IPS-18a (cell line): Measurements from ENCODE around the gene NHS.
"Not testable (repeated sequence)": the region's sequence is repeated elsewhere in the genome, so short reads cannot be mapped to it uniquely, and the experiment has no call there.

Experiments
- H3K27ac ChIP-seq: one replicate; pipeline ENCODE4 v1.5.1; 2013; ENCODE audit warnings: low read length
- H3K27me3 ChIP-seq: one replicate; pipeline ENCODE4 v1.6.1; 2013; ENCODE audit warnings: mild to moderate bottlenecking, low read length; ENCODE audit not compliant: control insufficient read depth, insufficient read depth
- H3K36me3 ChIP-seq: one replicate; pipeline ENCODE4 v1.6.1; 2013; ENCODE audit warnings: low read depth, low read length; ENCODE audit not compliant: control insufficient read depth
- H3K4me1 ChIP-seq: one replicate; pipeline ENCODE4 v1.6.1; 2013; ENCODE audit warnings: low read depth, low read length; ENCODE audit not compliant: control insufficient read depth
- H3K4me3 ChIP-seq: one replicate; pipeline ENCODE4 v1.5.1; 2013; ENCODE audit warnings: low read length
- H3K9ac ChIP-seq: one replicate; pipeline ENCODE4 v1.6.1; 2013; ENCODE audit warnings: mild to moderate bottlenecking, low read length, moderate library complexity
- H3K9me3 ChIP-seq: one replicate; pipeline ENCODE4 v1.6.1; 2013; ENCODE audit warnings: low read depth, low read length; ENCODE audit not compliant: control insufficient read depth

Gene NHS

GRCh38 chrX:17432158-17432557, 57.2 kb downstream of the NHS start:
- H3K9me3 ChIP-seq, result no peaks in the 10 kb centered on the region
- no peak overlapping the region for H3K4me3 ChIP-seq
- H3K27ac ChIP-seq, result no peak overlapping the region
- H3K36me3 ChIP-seq, result no peaks in the 10 kb centered on the region
- H3K4me1 ChIP-seq, result peaks cover 14% of the 10 kb centered on the region
- H3K27me3 ChIP-seq, result no peaks in the 10 kb centered on the region
- no peak overlapping the region for H3K9ac ChIP-seq

DNA sequence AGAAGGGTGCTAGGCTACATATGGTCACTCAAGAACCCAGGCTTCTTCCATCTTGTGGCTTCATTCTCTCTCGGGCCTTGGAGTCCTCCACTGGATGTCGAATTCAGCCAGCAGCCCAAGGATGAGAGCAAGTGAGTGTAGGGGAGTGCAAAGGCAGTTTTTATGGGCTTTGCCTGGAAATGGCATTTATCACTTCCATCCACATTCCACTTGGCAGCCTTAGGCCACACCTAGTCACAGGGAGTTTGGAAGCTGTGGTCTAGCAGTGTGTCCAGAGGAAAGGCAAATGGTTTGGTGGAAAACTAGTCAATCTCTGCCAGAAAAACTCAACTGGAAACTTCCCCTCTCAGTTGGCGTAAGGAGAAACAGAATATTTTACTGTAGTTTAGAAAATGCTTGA, 59.0 kb downstream of the NHS start:
- Histone ChIP-seq H3K27ac (no peak overlapping the region), H3K27me3 (no peaks in the 10 kb centered on the region), H3K4me3 (no peak overlapping the region), H3K36me3 (no peaks in the 10 kb centered on the region), H3K9ac (no peak overlapping the region), H3K4me1 (peaks cover 26% of the 10 kb centered on the region), H3K9me3 (no peaks in the 10 kb centered on the region)

DNA sequence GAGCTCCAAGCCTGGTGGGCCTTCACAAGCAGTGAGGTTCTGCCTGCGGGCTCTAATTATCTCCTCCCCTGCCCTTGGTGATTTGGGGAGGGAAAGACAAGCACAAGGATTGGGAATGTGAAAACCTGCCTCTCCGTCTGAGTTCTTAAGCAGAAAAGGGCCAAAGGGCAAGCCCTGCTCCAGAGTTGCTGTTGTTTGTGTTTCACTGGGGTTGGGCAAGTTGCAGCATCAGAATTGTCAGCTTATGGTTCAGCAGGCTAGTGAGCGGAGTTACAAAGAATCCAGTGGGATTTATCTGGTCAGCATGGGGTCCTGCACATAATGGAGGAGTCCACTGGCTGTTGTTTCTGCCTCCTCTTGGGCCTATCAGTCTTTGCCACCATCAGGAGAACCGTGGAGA, 60.5 kb downstream of the NHS start:
- Histone ChIP-seq H3K9me3 (no peaks in the 10 kb centered on the region), H3K4me1 (peaks cover 26% of the 10 kb centered on the region)

GRCh38 chrX:17438221-17438620, 63.2 kb downstream of the NHS start:
- no peaks in the 10 kb centered on the region for H3K9me3 ChIP-seq
- H3K27me3 ChIP-seq, result no peaks in the 10 kb centered on the region
- H3K36me3 ChIP-seq, result no peaks in the 10 kb centered on the region
- H3K4me1 ChIP-seq, result peaks cover 26% of the 10 kb centered on the region
- H3K9ac ChIP-seq, result no peak overlapping the region
- H3K27ac ChIP-seq, result no peak overlapping the region
- no peak overlapping the region for H3K4me3 ChIP-seq

More for the DNA sequence above, 60.5 kb downstream of the NHS start:
- H3K27ac ChIP-seq, result no peak overlapping the region
- no peaks in the 10 kb centered on the region for H3K27me3 ChIP-seq
- no peak overlapping the region for H3K9ac ChIP-seq
- no peaks in the 10 kb centered on the region for H3K36me3 ChIP-seq
- H3K4me3 ChIP-seq, result no peak overlapping the region

DNA sequence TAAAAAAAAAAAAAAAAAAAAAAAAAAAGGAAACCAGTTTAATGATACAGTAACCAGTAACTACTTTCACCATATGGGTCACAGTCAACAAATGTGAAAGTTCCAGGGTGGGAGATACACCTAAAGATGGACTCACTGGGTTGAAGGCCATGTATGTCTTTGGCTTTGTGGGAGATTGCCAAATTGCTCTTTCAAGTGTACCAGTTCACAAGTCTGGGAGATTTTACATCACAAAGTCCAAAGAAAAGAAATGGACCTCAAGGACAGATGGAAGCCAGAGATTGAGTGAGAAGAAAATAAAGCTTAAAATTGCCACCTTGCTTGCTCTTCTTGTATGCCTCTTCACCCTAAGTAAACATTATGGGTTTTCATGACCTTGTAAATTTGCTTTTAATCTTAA, 65.3 kb downstream of the NHS start:
- no peaks in the 10 kb centered on the region for H3K27me3 ChIP-seq
- no peak overlapping the region for H3K4me3 ChIP-seq
- no peaks in the 10 kb centered on the region for H3K9me3 ChIP-seq
- H3K27ac ChIP-seq, result no peak overlapping the region
- H3K36me3 ChIP-seq, result no peaks in the 10 kb centered on the region
- peaks cover 30% of the 10 kb centered on the region for H3K4me1 ChIP-seq
- H3K9ac ChIP-seq, result no peak overlapping the region

DNA sequence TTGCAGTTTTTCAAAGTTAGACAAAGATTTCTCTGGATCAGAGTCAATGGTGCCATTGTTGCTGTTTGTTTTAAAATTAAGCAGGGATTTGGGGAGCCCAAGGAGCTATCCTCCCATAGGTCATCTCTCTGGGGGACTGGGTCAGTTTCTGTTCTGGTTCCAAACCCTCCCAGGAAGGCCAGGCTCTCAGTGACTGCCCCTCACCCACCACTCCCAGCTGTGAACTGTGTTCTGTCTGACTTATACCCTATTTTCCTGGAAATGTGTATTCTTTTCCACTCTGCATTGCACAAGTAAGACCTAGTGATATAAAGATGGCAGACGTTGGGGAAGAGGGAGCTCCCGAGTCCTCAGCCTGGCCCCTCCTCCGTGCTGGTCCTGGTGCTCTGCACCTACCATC, 65.8 kb downstream of the NHS start:
- Histone ChIP-seq H3K27ac (no peak overlapping the region), H3K36me3 (no peaks in the 10 kb centered on the region), H3K27me3 (no peaks in the 10 kb centered on the region), H3K4me3 (no peak overlapping the region), H3K9ac (no peak overlapping the region), H3K9me3 (no peaks in the 10 kb centered on the region), H3K4me1 (peaks cover 27% of the 10 kb centered on the region)

- Histone ChIP-seq H3K36me3 (no peaks in the 10 kb centered on the region), H3K27me3 (no peaks in the 10 kb centered on the region), H3K9ac (no peak overlapping the region), H3K4me3 (no peak overlapping the region), H3K27ac (no peak overlapping the region), H3K4me1 (peaks cover 20% of the 10 kb centered on the region), H3K9me3 (no peaks in the 10 kb centered on the region)
Observed at GRCh38 chrX:17441965-17442364, 67.0 kb downstream of the NHS start.

DNA sequence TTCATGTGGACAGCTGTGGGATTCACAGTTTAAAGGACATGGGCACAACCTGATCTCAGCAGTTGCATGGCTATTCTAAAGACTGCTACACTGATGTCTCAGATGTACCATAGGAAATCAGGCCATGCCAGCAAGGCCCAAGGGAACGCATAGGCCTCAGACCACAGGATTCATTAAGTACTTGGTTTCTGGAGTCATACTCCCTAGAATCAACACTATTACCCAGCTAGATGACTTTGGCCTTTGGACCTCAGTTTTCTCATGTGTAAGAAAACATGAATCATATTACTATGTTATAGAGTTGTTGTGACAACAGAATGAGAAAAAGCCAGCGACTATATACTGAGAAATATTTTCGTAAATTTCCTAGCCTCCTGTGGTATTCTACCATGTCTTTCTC, 67.9 kb downstream of the NHS start:
- H3K9ac ChIP-seq, result no peak overlapping the region
- no peaks in the 10 kb centered on the region for H3K36me3 ChIP-seq
- H3K27me3 ChIP-seq, result no peaks in the 10 kb centered on the region
- no peak overlapping the region for H3K27ac ChIP-seq
- no peak overlapping the region for H3K4me3 ChIP-seq
- H3K9me3 ChIP-seq, result no peaks in the 10 kb centered on the region
- H3K4me1 ChIP-seq, result peaks cover 16% of the 10 kb centered on the region

DNA sequence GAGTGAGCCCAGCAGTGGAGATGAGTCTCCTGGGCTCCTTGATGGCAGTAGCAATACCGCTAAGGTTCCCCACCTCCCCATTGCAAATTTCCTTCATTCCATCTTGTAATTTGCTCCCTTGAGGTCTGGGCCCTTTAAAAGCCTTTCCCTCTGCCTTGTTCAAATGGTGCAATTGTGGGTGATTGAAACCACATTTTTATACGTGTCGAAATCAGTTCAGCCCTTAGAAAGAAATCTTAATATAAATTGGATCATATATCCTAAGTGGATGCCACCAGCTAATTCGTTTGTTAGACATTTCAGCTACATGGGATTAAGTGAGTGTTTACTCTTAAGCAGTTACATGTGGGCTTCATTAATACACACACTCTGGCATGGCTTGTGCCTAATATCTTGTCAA, 68.6 kb downstream of the NHS start:
- Histone ChIP-seq H3K4me3 (no peak overlapping the region), H3K27ac (no peak overlapping the region), H3K27me3 (no peaks in the 10 kb centered on the region), H3K9ac (no peak overlapping the region), H3K4me1 (peaks cover 10% of the 10 kb centered on the region), H3K36me3 (no peaks in the 10 kb centered on the region), H3K9me3 (no peaks in the 10 kb centered on the region)

DNA sequence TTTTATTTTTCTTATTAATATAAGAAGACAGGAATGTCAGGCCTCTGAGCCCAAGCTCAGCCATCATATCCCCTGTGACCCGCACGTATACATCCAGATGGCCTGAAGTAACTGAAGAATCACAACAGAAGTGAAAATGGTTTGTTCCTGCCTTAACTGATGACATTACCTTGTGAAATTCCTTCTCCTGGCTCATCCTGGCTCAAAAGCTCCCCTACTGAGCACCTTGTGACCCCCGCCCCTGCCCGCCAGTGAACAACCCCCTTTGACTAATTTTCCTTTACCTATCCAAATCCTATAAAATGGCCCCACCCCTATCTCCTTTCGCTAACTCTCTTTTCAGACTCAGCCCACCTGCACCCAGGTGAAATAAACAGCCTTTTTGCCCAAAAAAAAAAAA, 71.3 kb downstream of the NHS start:
- H3K9ac ChIP-seq, H3K27me3 ChIP-seq, H3K4me3 ChIP-seq, H3K4me1 ChIP-seq, H3K36me3 ChIP-seq, H3K27ac ChIP-seq, H3K9me3 ChIP-seq: not testable (repeated sequence)

DNA sequence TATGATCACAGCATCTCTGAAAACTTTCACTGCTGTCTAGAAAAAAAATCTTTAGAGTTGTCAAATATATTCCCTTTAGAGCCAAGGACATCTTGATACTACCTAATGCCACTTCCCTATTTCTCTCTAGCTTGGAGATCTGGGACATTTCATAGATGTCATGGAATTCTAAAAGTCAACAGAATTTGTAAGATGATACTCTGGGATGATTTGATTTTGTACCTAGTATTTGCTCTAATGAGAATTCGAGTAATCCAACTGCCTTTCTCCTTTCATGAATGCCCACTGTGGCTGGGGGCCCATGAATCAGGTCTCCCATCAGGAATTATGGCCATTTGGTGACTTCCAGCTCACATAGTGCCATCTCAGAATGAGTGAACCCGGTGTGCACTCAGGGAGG, 73.2 kb downstream of the NHS start:
- no peaks in the 10 kb centered on the region for H3K9me3 ChIP-seq
- H3K36me3 ChIP-seq, result no peaks in the 10 kb centered on the region
- no peak overlapping the region for H3K27ac ChIP-seq
- H3K4me1 ChIP-seq, result peaks cover 7% of the 10 kb centered on the region
- no peak overlapping the region for H3K4me3 ChIP-seq
- H3K9ac ChIP-seq, result no peak overlapping the region
- no peaks in the 10 kb centered on the region for H3K27me3 ChIP-seq

GRCh38 chrX:17449866-17450265, 74.9 kb downstream of the NHS start:
- Histone ChIP-seq H3K27ac (no peak overlapping the region), H3K4me1 (peaks cover 7% of the 10 kb centered on the region), H3K9me3 (no peaks in the 10 kb centered on the region), H3K36me3 (no peaks in the 10 kb centered on the region), H3K9ac (no peak overlapping the region), H3K4me3 (no peak overlapping the region), H3K27me3 (no peaks in the 10 kb centered on the region)
